WTC11 (cell line): ENCODE results near the gene ARL10. TPM values are rescaled to one million over a fixed set of nuclear protein-coding genes. Genes with fewer than 3 reads are reported as not detected.

Source experiments
- ATAC-seq: fragments of 200-7000 bp; cut with Tn5 transposase; 2 replicates; pipeline ENCODE4 v1.10.0; 2021; ENCODE audit warnings: mild to moderate bottlenecking, moderate library complexity
- CTCF ChIA-PET: fragments of 300-600 bp; sonication (Branson Sonifier 250); formaldehyde crosslinking; loops from one replicate; lab custom pipeline; 2021; ENCODE audit warnings: antibody characterized with exemption; lab: Charles Lee
- POLR2A ChIA-PET: fragments of 350-600 bp; sonication (Branson Sonifier 250); formaldehyde crosslinking; loops from one replicate; lab custom pipeline; 2021; ENCODE audit warnings: antibody characterized with exemption; lab: Charles Lee
- DNase-seq: peaks from one replicate; pipeline ENCODE4 v3.0.0; 2021; ENCODE audit warnings: low spot score
- H3K27ac Mint-ChIP-seq: 2 replicates; pipeline ENCODE4 v1.8.0; 2021; ENCODE audit warnings: mixed read lengths
- H3K27me3 Mint-ChIP-seq: 2 replicates; pipeline ENCODE4 v1.8.0; 2021; ENCODE audit warnings: low read depth, mild to moderate bottlenecking, moderate library complexity, mixed read lengths
- H3K36me3 Mint-ChIP-seq: 2 replicates; pipeline ENCODE4 v1.8.0; 2021; ENCODE audit warnings: mixed read lengths
- H3K4me1 Mint-ChIP-seq: 2 replicates; pipeline ENCODE4 v1.8.0; 2022; ENCODE audit warnings: mixed read lengths
- H3K4me3 Mint-ChIP-seq: 2 replicates; pipeline ENCODE4 v1.8.0; 2021; ENCODE audit warnings: mild to moderate bottlenecking, moderate library complexity, mixed read lengths
- H3K9me3 Mint-ChIP-seq: 2 replicates; pipeline ENCODE4 v1.8.0; 2021; ENCODE audit warnings: mixed read lengths
- ARID4B ChIP-seq: sonication (generic); formaldehyde crosslinking; IDR thresholded peaks from 2 replicates; pipeline ENCODE4 v1.8.0; 2023; ENCODE audit warnings: missing genetic modification reagents, mild to moderate bottlenecking, borderline replicate concordance
- ERG ChIP-seq: fragments of 250-450 bp; sonication (Bioruptor Pico); IDR thresholded peaks from 2 replicates; pipeline ENCODE4 v1.8.0; 2021; ENCODE audit warnings: mild to moderate bottlenecking
- ESRRA ChIP-seq: sonication (generic); formaldehyde crosslinking; IDR thresholded peaks from 2 replicates; pipeline ENCODE4 v1.8.1; 2022; ENCODE audit warnings: mild to moderate bottlenecking, missing genetic modification reagents, borderline replicate concordance
- FOXJ3 ChIP-seq: sonication (generic); formaldehyde crosslinking; IDR thresholded peaks from 2 replicates; pipeline ENCODE4 v1.9.0; 2021; ENCODE audit warnings: missing genetic modification reagents, mild to moderate bottlenecking, borderline replicate concordance
- FOXK1 ChIP-seq: sonication (generic); formaldehyde crosslinking; IDR thresholded peaks from 2 replicates; pipeline ENCODE4 v1.8.0; 2022; ENCODE audit warnings: mild to moderate bottlenecking, moderate library complexity, missing genetic modification reagents
- FOXP1 ChIP-seq: sonication (generic); formaldehyde crosslinking; IDR thresholded peaks from 2 replicates; pipeline ENCODE4 v1.8.0; 2022; ENCODE audit warnings: missing genetic modification reagents, mild to moderate bottlenecking, moderate library complexity, borderline replicate concordance
- GRHL2 ChIP-seq: fragments of 250-450 bp; sonication (Bioruptor Pico); IDR thresholded peaks from 2 replicates; pipeline ENCODE4 v1.8.0; 2022; ENCODE audit warnings: mild to moderate bottlenecking, moderate library complexity; ENCODE audit not compliant: insufficient replicate concordance, severe bottlenecking
- JAZF1 ChIP-seq: fragments of 250-450 bp; sonication (Bioruptor Pico); IDR thresholded peaks from 2 replicates; pipeline ENCODE4 v1.9.0; 2021; ENCODE audit warnings: moderate library complexity, mild to moderate bottlenecking, inconsistent platforms
- KAT7 ChIP-seq: sonication (generic); formaldehyde crosslinking; IDR thresholded peaks from 2 replicates; pipeline ENCODE4 v1.8.1; 2023; ENCODE audit warnings: missing genetic modification reagents, mild to moderate bottlenecking, borderline replicate concordance
- MXD4 ChIP-seq: fragments of 250-450 bp; sonication (Bioruptor Pico); IDR thresholded peaks from 2 replicates; pipeline ENCODE4 v1.8.0; 2021; ENCODE audit warnings: mild to moderate bottlenecking, moderate library complexity, borderline replicate concordance
- MYBL2 ChIP-seq: sonication (generic); formaldehyde crosslinking; IDR thresholded peaks from 2 replicates; pipeline ENCODE4 v1.8.1; 2023; ENCODE audit warnings: mild to moderate bottlenecking, moderate library complexity, missing genetic modification reagents
- OVOL2 ChIP-seq: fragments of 250-450 bp; sonication (Bioruptor Pico); IDR thresholded peaks from 2 replicates; pipeline ENCODE4 v1.9.0; 2021; ENCODE audit warnings: mild to moderate bottlenecking, borderline replicate concordance
- SP1 ChIP-seq: sonication (generic); formaldehyde crosslinking; conservative IDR thresholded peaks from 2 replicates; pipeline ENCODE4 v1.8.1; 2022; ENCODE audit warnings: missing genetic modification reagents
- USF2 ChIP-seq: sonication (generic); formaldehyde crosslinking; IDR thresholded peaks from 2 replicates; pipeline ENCODE4 v1.8.1; 2023; ENCODE audit warnings: mild to moderate bottlenecking, missing genetic modification reagents, moderate library complexity
- ZMAT4 ChIP-seq: fragments of 250-450 bp; sonication (Bioruptor Pico); IDR thresholded peaks from 2 replicates; pipeline ENCODE4 v1.9.0; 2021; ENCODE audit warnings: mild to moderate bottlenecking
- ZNF263 ChIP-seq: sonication (generic); formaldehyde crosslinking; IDR thresholded peaks from 2 replicates; pipeline ENCODE4 v1.8.1; 2022; ENCODE audit warnings: low read depth, mild to moderate bottlenecking, moderate library complexity, missing genetic modification reagents
- ZNF281 ChIP-seq: sonication (generic); formaldehyde crosslinking; IDR thresholded peaks from 2 replicates; pipeline ENCODE4 v1.8.0; 2023; ENCODE audit warnings: mild to moderate bottlenecking, missing genetic modification reagents
- ZNF317 ChIP-seq: sonication (generic); formaldehyde crosslinking; IDR thresholded peaks from 2 replicates; pipeline ENCODE4 v1.8.1; 2023; ENCODE audit warnings: low read depth, mild to moderate bottlenecking, moderate library complexity, missing genetic modification reagents, borderline replicate concordance
- total RNA-seq: library from RNA; stranded (reverse); gene quantifications from 3 replicates; pipeline ENCODE4 v1.2.3, GENCODE V29; 2021

Gene ARL10
- total RNA-seq, 1 experiment from 2014 or later: 6.8 TPM

GRCh38 chr5:176424181-176424580 is 58.9 kb downstream of the ARL10 start:
- peaks cover 28% of the 10 kb centered on the region for H3K36me3 Mint-ChIP-seq
- no peak for ATAC-seq
- CTCF ChIA-PET: interaction anchor here (0.6 to 1.5 kb wide), 2 partner anchors 19 to 24 kb away, joined by 4 to 7 read pairs; partner anchors contain the start of gene FAF2

GRCh38 chr5:176425138-176425537 is 59.9 kb downstream of the ARL10 start:
- no peaks in the 10 kb centered on the region for H3K4me1 Mint-ChIP-seq
- no peak overlapping the region for H3K4me3 Mint-ChIP-seq
- peaks cover 28% of the 10 kb centered on the region for H3K36me3 Mint-ChIP-seq
- CTCF ChIA-PET: no interaction called here
- H3K27me3 Mint-ChIP-seq: peaks cover 36% of the 10 kb centered on the region
- DNase-seq (no peak), ATAC-seq (no peak)
- H3K27ac Mint-ChIP-seq: no peak overlapping the region
- peaks cover 57% of the 10 kb centered on the region for H3K9me3 Mint-ChIP-seq
- POLR2A ChIA-PET: no interaction called here
- TF ChIP-seq USF2: no peak
- no peak for TF ChIP-seq FOXK1
- no peak for TF ChIP-seq MYBL2 (CRISPR knock-in tag)
- TF ChIP-seq JAZF1 (CRISPR knock-in tag): no peak
- no peak for TF ChIP-seq ESRRA (CRISPR knock-in tag)
- TF ChIP-seq MXD4 (CRISPR knock-in tag): no peak
- TF ChIP-seq KAT7 (CRISPR knock-in tag): no peak
- no peak for TF ChIP-seq ZMAT4 (CRISPR knock-in tag)
- TF ChIP-seq ZNF317 (CRISPR knock-in tag): no peak

More at GRCh38 chr5:176424181-176424580, 58.9 kb downstream of the ARL10 start:
- POLR2A ChIA-PET: no interaction called here
- Mint-ChIP-seq H3K4me3 (no peak overlapping the region), H3K27ac (no peak overlapping the region), H3K9me3 (peaks cover 62% of the 10 kb centered on the region), H3K4me1 (no peaks in the 10 kb centered on the region), H3K27me3 (peaks cover 43% of the 10 kb centered on the region)
- TF ChIP-seq ZNF263 (CRISPR knock-in tag) (no peak), SP1 (CRISPR knock-in tag) (no peak), GRHL2 (CRISPR knock-in tag) (no peak), ERG (CRISPR knock-in tag) (no peak), FOXP1 (no peak), ZNF281 (CRISPR knock-in tag) (no peak), JAZF1 (CRISPR knock-in tag) (no peak), MXD4 (CRISPR knock-in tag) (no peak), ARID4B (CRISPR knock-in tag) (no peak), FOXJ3 (CRISPR knock-in tag) (no peak), OVOL2 (CRISPR knock-in tag) (no peak)
- DNase-seq: no peak
